Bronchial epithelial cell (primary cell): Measurements from ENCODE around the gene ABCC4. TPM values are rescaled to one million over a fixed set of nuclear protein-coding genes. Genes with fewer than 3 reads are reported as not detected.

Experiments
- DNase-seq: peaks from one replicate; pipeline ENCODE4 v3.0.0-alpha.2; 2010; ENCODE audit warnings: low read depth
- FAIRE-seq: peaks from 2 replicates; lab custom pipeline; 2011; peaks lifted over from hg19 to GRCh38; lab: Jason Lieb, UNC
- H3K27me3 ChIP-seq: 2 replicates; pipeline ENCODE4 v1.5.1; 2011; ENCODE audit warnings: low read length; ENCODE audit not compliant: control insufficient read depth, insufficient read depth
- H3K36me3 ChIP-seq: 2 replicates; pipeline ENCODE4 v1.5.1; 2011; ENCODE audit warnings: low read length; ENCODE audit not compliant: control insufficient read depth, insufficient read depth
- H3K4me3 ChIP-seq: 2 replicates; pipeline ENCODE4 v1.5.1; 2011; ENCODE audit warnings: mild to moderate bottlenecking, low read depth, low read length, control low read depth
- total RNA-seq: library from RNA; depleted of rRNA; stranded (reverse); fragments of >200 nt; gene quantifications from 2 replicates; pipeline ENCODE4 v1.2.1, GENCODE V29; 2014
- TF ChIP-seq, protein P1 (sequence below): IDR thresholded peaks from 2 replicates; pipeline ENCODE4 v1.5.1; 2011; ENCODE audit warnings: mild to moderate bottlenecking, moderate library complexity, low read length, control low read depth, inconsistent platforms; ENCODE audit not compliant: insufficient read depth, severe bottlenecking

The ABCC4 gene
- total RNA-seq, 1 donor from 2014 or later = 6.8 TPM

DNA sequence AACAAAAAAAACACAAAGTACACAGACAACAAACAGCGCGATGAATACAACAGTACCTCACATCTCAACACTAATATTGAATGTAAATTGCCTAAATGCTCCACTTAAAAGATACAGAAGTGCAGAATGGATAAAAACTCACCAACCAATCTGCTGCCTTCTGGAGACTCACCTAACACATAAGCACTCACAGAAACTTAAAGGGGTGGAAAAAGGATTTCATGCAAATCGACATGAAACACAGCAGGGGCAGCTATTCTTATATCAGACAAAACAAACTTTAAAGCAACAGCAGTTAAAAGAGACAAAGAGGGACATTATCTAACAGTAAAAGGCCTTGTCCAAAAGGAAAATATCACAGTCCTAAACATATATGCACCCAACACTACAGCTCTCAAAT is 209.5 kb downstream of the ABCC4 start:
- no peak for FAIRE-seq
- TF ChIP-seq, protein P1, sequence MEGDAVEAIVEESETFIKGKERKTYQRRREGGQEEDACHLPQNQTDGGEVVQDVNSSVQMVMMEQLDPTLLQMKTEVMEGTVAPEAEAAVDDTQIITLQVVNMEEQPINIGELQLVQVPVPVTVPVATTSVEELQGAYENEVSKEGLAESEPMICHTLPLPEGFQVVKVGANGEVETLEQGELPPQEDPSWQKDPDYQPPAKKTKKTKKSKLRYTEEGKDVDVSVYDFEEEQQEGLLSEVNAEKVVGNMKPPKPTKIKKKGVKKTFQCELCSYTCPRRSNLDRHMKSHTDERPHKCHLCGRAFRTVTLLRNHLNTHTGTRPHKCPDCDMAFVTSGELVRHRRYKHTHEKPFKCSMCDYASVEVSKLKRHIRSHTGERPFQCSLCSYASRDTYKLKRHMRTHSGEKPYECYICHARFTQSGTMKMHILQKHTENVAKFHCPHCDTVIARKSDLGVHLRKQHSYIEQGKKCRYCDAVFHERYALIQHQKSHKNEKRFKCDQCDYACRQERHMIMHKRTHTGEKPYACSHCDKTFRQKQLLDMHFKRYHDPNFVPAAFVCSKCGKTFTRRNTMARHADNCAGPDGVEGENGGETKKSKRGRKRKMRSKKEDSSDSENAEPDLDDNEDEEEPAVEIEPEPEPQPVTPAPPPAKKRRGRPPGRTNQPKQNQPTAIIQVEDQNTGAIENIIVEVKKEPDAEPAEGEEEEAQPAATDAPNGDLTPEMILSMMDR = no peak
- Histone ChIP-seq H3K4me3 (no peak overlapping the region), H3K27me3 (no peaks in the 10 kb centered on the region), H3K36me3 (no peaks in the 10 kb centered on the region)
- DNase-seq = no peak

DNA sequence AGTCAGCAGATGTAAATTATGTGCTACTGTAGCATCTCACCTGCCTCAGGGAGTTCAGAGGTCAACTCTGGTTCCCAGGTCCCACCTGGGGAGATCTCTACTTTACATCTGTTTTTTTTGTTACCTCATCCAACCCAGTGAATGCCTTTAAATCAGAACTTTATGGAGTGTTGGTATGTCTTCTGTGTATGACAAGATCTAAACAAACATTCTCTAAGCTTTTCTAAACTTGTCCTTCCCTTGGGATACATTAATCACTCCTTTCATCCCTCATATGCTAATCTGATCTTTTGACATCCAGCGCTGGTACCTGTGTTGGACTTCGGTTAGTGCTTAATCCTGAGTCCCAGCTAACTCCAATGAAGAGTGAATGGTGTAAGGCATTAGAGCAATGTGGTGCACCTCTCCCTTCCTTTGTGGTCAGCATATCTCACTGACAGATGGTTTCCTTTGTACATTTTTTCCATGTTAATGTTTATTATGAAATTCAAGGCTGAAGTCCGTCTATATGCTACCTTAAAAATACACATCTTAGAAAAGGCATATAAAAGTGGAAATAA is 213.4 kb downstream of the ABCC4 start:
- H3K36me3 ChIP-seq = no peaks in the 10 kb centered on the region
- FAIRE-seq = no peak
- H3K27me3 ChIP-seq = no peaks in the 10 kb centered on the region
- no peak overlapping the region for H3K4me3 ChIP-seq
- DNase-seq = peak; percentile 78
- TF ChIP-seq, protein P1 = no peak

DNA sequence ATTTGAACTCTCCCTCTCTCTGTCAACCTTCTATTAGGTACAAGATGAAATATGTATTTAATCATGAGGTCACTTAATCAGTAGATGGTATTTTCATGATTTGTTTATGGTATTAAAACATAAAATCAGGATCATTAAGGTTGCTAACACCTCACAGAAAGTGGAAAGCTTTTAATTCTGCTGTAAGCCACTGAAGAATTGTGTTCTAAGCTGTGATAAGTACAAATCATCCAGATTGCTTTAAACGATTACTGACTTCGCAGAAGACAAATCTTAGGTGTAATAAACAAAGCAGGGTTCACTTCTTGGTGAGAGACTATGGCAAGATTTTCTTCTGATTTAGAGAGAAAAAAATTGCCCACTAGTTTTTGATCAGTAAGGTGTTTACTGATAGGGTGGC is 214.5 kb downstream of the ABCC4 start:
- Histone ChIP-seq H3K36me3 (no peaks in the 10 kb centered on the region), H3K27me3 (no peaks in the 10 kb centered on the region), H3K4me3 (no peak overlapping the region)
- no peak for FAIRE-seq
- no peak for DNase-seq
- TF ChIP-seq, protein P1 = no peak

DNA sequence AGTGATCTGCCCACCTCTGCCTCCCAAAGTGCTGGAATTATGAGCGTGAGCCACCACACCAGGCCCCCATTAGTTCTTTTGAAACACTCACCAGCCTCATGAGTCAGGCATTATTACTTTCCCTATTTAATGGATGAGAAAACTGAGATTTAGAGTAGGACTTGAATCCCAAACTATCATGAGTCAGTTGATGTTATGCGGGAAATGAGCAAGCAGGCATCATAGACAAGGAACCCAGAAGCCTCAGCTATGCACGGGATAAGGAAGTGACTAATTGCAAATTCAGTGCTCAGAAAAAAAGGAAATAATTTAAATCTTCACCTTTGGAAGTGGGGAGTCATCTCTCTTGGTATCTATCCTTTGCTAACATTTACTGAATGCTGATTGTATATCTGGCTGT is 217.5 kb downstream of the ABCC4 start:
- DNase-seq (peak; percentile 93), FAIRE-seq (no peak)
- no peak overlapping the region for H3K4me3 ChIP-seq
- TF ChIP-seq, protein P1 = no peak
- no peaks in the 10 kb centered on the region for H3K36me3 ChIP-seq
- H3K27me3 ChIP-seq = no peaks in the 10 kb centered on the region

DNA sequence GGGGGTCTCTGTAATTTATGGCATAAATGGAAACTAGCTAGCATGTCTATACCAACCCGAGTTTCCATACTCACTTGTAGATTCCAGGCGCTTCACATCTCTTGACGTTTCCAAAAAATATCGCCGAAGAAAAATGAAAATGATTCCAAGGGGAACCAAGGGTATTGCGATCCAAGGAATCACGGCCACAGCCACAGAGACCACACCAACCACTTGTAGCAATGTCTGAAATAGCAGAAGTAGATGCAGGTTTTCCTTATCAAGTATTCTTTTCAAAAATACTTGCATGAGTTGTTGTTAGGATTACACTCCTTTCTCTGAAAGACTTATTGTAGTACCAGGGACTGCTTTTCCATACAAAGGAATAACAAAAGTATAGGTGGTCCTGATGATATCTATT is 218.2 kb downstream of the ABCC4 start:
- no peak for FAIRE-seq
- H3K36me3 ChIP-seq = no peaks in the 10 kb centered on the region
- no peak overlapping the region for H3K4me3 ChIP-seq
- no peaks in the 10 kb centered on the region for H3K27me3 ChIP-seq
- TF ChIP-seq, protein P1 = no peak
- no peak for DNase-seq

DNA sequence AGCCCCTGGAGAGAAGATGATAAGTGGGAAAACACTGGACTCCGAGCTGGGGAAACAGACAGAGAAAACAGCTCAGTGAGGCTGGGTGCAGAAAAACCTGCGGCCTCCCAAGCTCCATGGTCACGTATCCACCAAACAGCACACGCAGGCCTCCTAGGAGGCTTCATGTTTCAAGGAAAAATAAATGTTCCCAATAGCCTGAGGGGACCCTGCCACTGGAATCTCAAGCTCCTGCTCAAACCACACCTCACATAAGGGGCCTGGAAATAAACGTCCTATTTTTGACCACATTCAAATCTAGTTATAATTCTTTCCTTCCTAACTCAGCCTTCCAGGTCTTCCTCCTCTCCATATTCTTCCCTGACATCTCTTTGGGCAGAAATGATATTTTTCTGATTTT is 225.7 kb downstream of the ABCC4 start:
- H3K36me3 ChIP-seq = no peaks in the 10 kb centered on the region
- H3K4me3 ChIP-seq = no peak overlapping the region
- no peak for DNase-seq
- FAIRE-seq = no peak
- H3K27me3 ChIP-seq = no peaks in the 10 kb centered on the region
- TF ChIP-seq, protein P1 = no peak
